HG02943 (cell line): Measurements from ENCODE around the gene POR.

Source experiments
- ATAC-seq: cut with Tn5 transposase; IDR thresholded peaks from one replicate; pipeline ENCODE4 v1.9.1; 2021; ENCODE audit warnings: mild to moderate bottlenecking, low read depth, moderate library complexity; ENCODE audit not compliant: unreplicated experiment

The POR gene

DNA sequence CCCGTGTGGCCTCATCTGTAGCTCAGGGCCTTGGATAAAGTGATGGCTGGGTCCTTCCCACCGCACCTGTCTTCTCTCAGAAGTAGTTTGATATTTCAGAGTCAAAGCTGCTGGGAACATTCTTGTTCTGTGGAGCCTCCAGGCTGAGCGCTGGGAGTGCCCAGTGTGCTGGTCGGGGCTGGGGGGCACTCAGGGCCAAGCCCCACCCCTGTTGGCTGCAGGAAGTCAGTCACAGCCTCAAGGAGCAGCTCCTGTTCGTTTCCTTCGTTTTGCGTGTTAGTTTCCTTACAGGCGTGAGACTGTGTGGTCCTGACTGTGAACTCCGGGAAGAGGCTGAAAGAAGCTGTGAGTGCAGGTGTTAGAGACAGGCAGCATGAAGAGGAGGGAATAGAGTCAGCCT, 33.2 kb downstream of the POR start:
- no peak for ATAC-seq

DNA sequence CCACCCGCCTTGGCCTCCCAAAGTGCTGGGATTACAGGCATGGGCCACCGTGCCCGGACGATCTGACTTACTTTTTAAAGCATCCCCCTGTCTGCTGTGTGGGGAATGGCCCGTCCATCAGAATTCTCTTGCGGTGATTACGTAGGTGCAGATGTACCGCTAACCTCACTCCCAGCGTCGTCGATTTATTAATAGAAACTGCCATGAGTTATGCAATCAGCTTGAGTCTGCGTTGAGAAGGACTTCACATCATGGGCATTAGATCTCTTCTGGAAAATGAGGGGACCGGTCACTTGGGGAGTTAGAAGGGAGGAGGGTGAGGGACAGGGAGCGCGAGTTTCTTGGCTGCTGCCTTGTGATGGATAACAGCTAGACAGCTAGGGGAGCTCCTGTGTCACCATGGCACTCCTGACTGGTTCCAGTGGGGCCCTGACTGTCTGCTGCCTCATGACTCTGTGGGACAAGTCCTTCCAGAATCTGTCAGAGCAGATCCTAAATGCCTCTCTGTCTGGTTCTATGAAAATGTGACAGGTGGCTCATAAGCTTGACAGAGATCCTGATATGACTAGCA, 35.2 kb downstream of the POR start:
- no peak for ATAC-seq

DNA sequence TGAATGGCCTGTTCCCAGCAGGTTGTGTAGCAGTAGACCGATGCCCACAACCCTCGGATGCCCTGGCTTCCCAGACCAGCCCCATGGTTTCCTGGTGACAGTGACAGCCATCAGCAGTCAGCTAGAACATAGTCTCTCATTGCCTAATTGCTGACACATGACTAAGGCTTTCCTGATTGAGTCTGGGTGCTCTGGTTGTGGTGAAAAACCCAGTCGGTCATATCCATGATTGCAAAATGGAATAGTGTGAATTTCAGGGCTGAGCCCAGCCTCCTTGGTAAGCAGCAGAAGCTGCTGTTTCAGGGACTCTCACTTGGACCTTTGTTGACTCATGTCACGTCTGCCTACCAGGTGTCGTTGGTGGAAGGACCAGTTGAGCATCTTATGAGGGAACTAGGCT, 36.6 kb downstream of the POR start:
- no peak for ATAC-seq

DNA sequence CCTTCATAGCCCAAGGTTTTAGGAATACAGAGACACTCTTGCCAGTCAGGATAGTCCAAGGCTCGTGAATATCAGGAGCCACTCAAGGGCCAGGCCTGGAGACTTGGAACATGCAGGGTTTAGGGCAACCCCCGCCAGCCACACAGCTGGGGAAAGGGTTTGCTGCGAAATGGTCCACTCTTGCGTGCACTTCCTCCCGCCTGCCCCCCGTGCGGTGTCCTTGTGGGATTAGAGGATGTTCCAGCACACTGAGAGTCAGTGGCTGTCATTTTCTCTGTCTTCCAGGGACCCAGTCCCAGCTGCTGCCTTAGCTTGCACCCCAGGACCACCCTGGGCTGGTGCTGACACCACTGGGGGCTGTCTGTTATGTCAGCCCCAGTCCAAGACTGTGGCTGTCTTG, 38.5 kb downstream of the POR start:
- ATAC-seq, result no peak

DNA sequence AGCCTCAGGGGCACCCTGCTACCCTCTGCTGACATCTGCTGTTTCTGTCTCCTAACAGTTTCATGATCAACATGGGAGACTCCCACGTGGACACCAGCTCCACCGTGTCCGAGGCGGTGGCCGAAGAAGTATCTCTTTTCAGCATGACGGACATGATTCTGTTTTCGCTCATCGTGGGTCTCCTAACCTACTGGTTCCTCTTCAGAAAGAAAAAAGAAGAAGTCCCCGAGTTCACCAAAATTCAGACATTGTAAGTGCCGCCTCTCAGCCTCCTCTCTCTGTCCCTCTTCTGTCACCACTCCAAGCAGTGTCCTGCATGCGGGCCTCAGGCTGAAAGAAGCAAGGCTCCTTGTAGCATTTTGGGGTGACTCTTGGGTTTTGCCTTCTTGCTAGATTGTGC, 39.0 kb downstream of the POR start:
- ATAC-seq, result no peak

DNA sequence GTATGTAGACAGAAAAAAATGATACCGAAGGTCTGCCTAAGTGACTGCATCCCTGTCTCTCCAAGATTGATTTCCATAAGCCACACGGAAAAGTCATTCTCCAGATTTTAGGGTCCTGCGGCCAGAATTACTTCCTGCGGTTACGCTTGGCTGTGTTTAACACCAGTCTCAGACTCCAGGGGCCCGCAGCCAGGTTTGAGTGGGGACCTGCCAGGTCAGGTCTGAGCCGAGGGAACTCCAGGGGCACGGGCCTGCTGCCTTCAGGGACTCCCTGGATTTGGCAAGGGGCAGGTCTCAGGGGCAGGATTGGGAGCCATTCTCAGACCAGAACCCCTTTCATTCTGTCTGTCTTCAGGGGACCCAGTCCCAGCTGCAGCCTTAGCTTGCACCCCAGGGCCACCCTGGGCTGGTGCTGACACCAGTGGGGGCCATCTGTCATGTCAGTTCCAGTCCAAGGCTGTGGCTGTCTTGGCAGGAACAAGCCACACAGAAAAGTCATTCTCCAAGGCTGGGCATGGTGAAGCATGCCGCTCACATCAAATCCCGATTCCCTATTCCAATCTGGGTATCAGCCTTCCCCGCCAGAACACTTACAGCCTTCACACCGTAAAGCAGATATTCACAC, 40.5 kb downstream of the POR start:
- no peak for ATAC-seq

DNA sequence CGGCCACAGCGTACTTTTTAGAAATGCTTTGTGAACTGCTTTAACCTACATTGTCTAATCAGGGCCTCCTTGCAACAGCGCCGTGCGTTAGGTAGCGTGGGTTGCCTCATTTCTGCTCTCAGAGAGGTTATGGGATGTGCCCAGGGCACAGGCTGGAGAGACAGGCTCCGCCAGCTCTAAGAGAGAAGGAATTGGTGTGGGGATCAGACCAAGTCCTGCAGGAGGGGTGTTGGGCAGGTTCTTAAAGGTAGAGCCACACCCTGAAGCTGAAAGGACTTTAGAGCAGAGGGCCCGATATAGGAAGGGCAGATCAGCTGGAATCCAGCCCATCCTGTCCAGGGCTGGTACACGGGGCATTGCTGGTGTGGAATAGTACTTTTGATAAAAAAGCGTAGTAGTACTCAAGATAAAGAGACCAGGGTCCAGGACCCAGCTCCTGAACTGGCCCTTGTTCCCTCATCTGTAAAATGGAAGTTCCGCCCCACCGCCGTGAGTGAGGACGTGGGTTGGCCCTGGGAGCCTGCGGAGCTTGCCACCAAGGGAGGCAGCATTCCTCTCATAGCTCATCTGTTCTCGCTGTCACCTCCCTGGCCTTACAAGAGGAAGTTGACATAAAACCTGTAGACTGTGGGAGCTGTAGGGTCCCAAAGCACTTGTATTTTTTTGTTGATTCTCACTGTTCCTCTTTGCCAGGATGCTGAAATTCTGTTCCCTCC, 42.2 kb downstream of the POR start:
- no peak for ATAC-seq

DNA sequence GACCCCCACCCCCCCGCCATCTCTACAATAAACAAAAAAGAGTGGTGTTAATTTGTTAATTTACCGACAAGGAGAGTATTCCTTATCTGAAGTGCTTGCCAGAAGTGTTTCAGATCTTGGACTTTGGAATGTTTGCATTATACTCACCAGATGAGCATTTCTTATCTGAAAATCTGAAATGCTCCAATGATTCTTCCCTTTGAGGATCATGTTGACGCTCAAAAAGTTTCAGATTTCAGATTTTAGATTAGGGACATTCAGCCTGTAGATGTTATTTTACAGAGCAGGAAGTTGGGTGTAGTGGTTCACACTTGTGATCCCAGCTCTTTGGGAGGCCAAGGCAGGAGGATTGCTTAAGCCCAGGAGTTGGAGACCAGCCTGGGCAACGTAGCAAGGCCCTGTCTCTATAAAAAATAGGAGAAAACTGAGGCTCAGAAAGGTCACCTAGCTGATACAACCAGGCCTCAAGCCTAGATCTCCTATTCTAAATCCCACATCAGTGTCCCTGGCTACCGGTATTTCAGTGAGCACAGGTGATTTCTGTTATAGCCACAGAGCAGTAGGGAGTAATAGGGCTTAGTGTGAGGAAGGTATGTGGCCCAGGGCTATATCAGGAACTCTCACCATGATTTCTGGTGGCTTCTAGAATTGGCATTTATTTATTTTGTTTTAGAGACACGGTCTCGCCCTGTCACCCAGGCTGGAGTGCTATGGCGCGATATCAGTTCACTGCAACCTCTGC, 44.0 kb downstream of the POR start:
- ATAC-seq, result no peak

DNA sequence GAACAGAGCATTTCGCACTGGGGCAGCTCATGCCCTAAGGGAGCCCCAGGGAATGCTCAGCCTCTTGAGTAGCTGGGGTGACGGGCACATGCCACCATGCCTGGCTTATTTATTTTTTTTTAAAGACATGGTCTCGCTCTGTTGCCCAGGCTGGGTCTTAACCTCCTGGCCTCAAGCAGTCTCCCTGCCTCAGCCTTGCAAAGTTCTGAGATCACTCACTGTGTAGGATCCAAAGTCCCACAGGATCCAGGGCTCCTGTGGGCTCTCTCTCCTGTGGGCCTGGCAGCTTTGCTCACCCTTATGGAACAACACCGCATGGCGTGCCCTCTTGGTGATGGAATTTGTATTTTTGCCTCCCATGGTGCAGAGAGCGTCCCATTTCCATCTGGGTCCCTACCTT, 45.4 kb downstream of the POR start:
- ATAC-seq, result no peak

DNA sequence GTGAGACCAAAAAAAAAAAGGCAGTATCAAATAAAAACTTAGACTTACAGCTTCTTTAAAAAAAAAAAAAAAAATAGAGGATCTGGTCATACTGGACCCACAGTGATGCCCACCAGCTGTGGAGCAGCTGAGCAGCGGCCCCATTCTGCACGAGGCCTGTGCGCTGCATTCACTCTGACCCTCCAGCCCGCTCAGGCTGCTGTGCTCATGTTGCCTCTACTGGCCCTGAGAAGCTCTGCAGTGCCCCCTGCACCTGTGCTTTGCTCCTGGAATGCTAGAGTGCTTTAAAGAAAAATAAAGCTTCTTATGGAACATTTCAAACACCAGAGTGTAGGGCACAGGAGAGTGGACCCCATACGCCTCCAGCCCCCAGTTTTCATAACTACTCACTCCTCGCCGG, 46.3 kb downstream of the POR start:
- ATAC-seq, result no peak

DNA sequence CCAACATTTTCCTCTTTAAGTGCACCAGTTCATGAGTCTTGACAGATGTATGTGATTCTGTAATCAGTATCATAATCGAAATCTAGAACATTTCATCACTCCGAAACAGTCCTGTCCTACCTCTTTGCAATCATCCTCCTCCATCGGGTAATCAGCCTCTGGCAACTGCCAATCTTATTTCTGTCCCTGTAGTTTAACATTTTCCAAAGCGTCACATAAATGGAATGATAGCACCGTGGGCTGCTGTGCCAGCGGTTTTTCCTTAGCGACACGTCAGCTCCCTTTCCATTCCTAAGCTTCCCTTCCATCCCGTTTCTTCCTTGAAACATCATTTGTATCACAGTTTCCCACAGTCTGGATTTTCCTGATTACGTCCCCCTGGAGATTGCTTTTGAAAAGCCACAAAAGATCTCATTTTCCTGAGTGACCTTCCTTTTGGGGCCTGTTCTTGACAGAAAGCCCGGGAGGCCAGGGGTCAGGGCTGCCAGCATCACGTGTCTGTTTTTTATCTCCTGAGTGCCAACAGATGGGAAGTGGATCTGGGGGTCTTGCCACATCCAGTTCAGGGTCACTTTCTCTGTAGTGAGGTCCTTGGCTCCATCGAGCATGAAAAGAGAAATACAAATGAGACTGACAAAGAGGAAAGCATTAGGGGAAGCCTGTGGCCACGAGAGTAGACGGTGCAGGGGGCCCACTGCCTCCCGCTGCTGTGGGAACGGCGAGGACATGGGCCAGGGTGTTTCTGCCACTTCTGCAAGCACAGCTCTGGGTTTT, 47.8 kb downstream of the POR start:
- ATAC-seq, result no peak

DNA sequence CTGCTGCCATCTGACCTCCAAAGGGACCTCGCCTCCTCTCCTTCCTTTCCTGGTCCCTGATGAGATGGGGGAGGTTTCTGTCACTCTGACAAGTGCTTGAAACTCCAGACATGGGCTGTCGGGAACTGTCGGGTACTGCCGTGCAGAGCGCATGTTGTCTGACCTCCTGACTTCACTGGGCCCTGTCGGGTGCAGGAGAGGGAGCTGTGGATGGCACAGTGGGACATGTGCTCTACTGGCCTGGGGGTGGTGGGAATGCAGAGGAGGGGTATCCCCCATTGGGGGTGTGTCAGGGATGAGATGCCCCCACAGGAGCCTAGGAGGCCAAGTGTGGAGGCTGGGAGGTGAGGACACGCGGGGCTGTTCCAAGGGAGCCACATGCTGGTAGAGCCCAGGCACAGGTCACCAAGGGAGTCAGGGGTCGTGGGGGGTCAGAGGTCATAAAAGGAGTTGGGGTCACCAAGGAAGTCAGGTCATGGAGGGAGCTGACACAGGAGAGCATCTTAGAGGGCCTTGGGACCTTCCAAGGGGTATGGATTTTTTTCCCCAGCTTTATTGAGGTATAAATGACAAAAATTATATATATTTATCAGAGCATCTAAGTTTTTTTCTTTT, 48.5 kb downstream of the POR start:
- no peak for ATAC-seq

DNA sequence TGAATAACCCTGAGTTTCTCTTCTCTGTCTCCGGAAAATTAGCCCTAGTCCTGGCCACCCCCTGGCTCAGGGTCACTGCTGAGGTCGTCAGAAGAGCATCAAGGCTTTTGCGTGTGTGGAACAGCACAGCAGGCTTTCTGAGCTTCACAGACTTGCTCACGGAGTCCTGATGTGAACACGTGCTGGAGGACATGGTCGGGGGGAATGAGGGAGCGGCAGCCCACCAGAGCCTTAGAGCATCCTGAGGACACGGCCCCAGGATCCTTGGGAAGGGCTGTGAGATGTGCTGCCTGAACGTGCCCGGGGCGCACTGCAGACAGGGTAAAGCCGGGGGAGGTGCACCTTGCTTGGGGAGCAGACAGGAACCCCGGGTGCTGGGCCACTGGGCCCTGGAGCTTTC, 50.7 kb downstream of the POR start:
- no peak for ATAC-seq

DNA sequence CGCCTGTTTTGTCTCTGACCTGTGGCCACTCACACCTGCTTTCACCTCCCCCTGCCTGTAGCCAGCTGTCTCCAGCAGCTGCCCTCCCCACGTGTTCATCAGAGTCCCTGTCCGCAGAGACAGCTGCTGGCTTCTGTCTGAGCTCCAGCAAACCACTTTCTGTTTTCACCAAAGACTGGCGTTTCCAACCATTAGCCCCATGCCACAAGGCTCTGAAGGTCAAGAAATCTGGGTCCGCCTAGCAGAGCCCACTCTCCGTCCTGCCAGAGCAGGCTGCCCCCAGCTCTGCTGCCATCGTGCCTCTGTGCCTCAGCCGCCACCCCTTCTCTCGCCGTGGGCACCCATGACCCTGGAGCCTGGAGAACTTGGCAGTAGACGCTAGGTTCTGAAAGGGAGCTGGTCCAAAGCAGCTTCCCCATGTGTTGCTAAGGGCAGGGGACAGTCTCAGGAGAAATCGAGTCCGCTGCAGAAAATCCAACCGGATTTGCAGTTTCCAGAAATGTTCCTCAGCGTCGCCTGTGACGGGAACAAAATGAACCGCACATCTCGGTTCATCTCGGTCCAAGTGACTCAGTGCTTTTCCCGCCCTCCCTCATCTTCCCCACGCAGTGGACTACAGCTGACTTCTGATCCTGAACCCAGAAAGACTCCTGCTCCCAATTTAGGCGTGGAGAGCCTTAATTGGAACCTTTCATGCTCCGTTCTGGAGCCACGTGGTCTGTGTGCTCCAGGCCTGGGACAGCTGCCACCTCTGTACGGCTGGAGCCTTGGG, 51.4 kb downstream of the POR start:
- ATAC-seq, result no peak

DNA sequence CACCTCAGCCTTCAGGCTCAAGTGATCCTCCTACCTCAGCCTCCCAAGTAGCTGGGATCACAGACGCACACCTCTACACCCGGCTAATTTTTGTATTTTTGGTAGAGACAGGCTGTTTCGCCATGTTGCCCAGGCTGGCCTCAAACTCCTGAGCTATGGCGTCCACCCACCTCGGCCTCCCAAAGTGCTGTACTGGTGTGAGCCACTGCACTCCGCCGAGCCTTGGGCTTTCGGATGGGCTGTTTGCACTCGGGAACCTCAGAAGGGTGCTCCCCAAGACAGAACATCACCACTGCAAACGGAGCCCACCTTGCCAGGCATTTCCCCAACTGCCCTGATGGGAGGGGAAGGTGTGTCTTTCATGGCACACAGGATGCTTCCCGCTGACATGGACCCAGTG, 52.1 kb downstream of the POR start:
- ATAC-seq, result no peak

DNA sequence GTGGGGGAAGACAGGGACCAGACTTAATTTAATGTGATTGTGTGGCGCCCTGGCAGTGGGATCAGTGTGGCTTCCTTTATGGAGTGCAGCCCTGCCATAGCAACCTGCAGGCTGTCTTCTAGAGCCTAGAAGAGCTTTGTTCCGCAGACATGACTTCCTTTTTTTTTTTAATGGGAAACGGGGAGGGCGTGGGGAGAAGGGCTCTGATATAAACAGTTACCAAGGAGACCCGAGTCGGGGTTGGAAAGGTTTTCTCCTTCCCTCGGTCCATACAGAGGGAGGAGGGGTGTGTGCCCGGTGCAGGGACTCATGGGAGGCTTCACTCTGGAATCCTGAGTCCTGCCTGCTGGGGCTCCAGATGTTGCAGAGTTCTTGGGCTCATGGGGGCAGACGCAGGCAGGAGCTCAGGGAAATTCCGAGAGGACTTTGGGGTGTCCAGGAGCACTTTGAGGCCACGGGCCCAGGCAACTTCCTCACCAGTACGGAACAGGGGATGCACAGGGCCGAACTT, 52.6 kb downstream of the POR start:
- ATAC-seq, result no peak

DNA sequence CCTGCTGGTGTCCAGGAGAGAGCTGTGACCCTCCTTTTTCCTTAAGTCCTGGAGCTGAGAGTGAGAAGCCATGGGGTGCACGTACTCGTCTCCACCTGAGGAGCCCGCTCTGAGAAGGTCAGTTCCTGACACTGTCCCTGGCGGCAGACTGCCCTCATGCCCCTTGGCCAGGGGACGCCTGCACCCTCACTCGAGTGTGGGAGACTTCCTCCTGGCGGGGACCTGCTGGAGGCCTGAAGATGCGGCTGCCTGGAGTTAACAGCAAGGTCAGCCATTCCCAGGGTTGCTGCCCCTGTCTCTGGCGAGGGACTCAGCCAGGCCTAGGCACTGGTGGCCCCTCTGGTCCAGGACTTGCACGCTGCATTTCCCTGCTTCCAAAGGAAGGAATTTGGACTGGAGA, 53.1 kb downstream of the POR start:
- no peak for ATAC-seq

DNA sequence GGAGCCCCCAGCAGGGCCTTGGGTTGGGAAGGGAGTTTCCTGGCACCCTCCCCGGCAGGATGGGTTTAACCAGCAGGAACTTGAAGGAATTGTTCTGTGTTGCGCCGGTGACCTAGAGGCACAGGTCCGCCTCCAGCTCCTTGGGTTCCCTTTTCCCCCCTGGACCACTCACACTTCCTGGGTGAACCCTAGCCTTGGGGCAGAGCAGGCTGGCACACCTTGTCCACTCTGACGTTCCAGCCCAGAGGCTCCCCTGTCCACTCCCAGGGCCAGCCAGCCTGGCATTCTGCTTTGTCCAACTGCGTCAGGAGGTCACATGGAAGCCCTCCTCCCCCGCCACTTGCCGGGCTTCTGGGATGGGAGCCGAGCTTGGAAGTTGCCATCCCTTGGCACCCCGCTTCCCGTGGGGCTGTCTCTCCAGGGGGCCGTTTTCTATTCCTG, 53.6 kb downstream of the POR start:
- no peak for ATAC-seq

DNA sequence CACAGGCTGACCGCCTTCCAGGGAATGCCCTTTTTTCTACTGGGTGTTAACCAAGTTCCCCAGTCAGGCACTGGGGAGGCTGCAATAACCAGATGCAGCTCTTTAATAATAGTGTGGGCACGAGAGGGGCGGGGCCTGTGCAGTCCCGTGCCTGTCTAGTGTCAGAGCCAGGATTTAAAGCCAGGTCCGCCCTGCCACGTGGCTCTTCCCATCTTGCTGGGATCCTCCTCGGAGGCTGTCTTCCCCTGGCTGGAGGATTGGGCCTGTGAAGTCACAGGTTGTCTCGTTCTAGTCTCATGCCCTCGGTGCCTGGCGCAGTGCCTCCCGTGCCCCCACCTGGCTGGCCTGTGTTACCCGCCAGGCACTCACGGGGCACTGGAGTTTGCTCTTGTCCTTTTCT, 54.2 kb downstream of the POR start:
- no peak for ATAC-seq
